HG02852 (cell line): ENCODE measurements around the gene DCLK1.

Source experiments
- ATAC-seq: cut with Tn5 transposase; IDR thresholded peaks from one replicate; pipeline ENCODE4 v1.9.1; 2021; ENCODE audit warnings: mild to moderate bottlenecking, moderate library complexity; ENCODE audit not compliant: unreplicated experiment

Gene DCLK1

GRCh38 chr13:35957241-35957731 lies 173.9 kb downstream of the DCLK1 start:
- ATAC-seq = no peak

- ATAC-seq = no peak
Measured at GRCh38 chr13:35956074-35956473, 175.1 kb downstream of the DCLK1 start.

DNA sequence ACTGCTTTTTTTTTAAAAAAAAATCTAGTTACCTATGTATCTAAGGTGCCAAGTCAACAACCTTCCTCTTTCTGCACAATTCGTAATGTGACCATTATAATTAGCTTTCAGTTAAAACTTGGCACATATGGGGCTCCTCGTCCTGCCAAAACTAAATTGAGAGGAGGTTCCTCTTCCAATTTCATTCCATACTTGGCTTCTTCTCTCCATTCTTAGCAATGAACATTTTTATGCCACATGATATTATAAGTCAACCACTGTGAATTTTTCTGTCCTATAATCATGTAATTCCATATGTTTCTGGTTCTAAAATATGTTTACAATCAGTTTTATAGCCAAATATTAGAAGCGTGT lies 177.0 kb downstream of the DCLK1 start:
- no peak for ATAC-seq

GRCh38 chr13:35953537-35954206 lies 177.5 kb downstream of the DCLK1 start:
- no peak for ATAC-seq

- no peak for ATAC-seq
Measured at GRCh38 chr13:35947315-35947714, 183.9 kb downstream of the DCLK1 start.

DNA sequence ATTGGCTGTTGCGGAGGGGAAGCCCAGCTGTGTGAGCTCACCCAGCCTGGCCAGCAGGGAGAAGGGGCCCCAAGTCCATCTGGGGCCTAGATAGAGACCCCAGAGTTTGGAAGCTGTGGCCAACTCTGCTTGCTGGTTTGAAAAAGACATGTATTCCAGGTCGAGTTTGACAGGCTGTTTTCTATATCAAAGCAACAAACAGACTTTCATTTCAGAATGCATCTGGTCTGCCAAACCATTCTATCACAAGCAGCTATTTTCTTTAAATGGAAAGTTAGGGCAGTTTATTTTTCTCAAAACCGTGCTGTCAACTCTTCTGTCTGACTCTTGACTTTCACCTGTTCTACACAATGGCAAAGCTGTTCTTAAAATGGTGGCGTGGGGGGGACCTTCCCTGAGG lies 185.8 kb downstream of the DCLK1 start:
- no peak for ATAC-seq

DNA sequence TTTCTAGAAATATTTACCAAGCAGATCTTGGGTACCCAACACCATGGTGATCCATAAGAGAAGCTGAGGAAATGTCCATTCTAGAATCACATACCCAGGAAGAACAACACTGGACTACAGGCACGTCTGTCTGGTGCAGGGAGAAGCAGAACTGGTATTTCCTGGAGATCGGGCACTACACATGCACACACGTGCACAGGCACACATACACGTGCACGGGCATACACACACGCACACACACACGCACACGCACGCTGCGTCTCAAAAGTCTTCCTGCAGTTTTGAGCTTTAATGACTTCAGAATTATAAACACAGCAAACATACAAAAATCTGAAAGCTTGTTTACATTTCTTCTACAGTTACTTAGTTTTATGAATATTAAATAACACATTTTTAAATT lies 189.8 kb downstream of the DCLK1 start:
- no peak for ATAC-seq

- no peak for ATAC-seq
Measured at GRCh38 chr13:35940734-35941133, 190.4 kb downstream of the DCLK1 start.

DNA sequence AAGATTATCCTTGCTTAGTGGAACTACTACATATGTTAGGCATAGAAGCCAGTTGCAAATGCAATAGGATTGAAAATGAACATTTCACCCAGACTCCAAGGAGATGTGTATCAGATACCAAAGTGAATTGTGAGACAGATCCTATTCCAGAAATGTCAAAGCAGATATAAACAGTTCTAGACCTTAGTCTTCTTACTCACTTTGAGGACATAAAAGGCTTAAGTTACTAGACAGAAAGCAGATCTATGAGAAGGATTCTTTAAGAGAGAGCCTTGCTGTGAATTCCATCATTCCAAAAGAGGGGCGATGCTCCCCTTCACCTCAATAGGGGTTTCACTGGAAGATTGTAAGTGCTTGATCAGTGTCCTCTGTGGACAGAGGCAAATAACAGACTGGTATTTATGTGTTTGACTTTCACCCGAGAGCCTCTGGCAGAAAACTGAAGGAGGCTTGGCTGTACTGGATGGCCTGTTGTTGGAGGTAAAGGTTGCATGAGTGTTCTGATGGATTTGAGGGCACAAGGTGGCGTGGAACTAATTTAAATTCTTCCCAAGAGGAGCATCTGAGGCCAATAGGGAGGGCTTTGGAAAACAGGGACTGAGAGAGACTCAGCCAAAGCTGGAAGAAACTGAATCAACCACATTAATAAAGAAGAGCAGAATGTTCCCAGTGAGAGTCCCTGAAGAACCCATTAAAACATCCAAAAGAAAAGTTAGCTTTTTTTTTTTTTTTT lies 194.8 kb downstream of the DCLK1 start:
- ATAC-seq = no peak

- ATAC-seq = peak; percentile 85
Measured at GRCh38 chr13:35930665-35931631, 200.2 kb downstream of the DCLK1 start.

GRCh38 chr13:35927567-35928021 lies 203.6 kb downstream of the DCLK1 start:
- no peak for ATAC-seq

DNA sequence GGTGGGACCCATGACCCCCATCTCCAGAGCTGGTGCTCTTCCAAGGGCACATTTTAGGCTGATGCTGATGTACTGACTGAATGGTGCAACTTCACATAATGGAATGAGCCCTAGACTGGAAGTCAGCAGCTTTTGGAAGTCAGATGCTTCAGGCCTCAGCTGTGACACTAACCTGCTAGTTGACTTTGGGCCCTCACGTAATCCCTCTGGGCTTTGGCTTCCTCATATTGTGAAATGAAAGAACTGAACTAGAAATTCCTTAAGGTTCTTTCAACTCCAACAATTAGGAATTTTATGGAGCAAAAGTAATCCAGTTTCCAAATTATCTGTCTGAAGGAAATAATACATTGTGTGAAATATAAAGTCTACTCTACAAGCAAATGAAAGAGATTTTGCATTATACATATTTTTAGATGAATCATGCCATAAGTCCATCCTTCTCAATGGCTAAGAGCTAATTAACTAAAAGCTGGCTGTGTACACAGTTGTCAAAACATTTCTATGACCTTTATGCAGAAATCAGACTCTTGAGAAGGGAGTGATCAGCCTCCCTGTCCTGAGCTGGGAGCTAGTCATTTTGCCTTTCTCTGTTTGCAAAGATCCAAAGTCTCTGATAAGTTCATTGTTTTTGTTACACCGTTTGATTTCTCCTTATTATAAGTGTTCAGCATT lies 204.2 kb downstream of the DCLK1 start:
- ATAC-seq = no peak

- ATAC-seq = no peak
Measured at GRCh38 chr13:35925669-35926068, 205.5 kb downstream of the DCLK1 start.

GRCh38 chr13:35923347-35923746 lies 207.8 kb downstream of the DCLK1 start:
- ATAC-seq = no peak

- ATAC-seq = no peak
Measured at GRCh38 chr13:35920816-35921215, 210.4 kb downstream of the DCLK1 start.

- ATAC-seq = no peak
Measured at GRCh38 chr13:35917942-35918645, 213.1 kb downstream of the DCLK1 start.

GRCh38 chr13:35917252-35917941 lies 213.8 kb downstream of the DCLK1 start:
- no peak for ATAC-seq

- ATAC-seq = no peak
Measured at GRCh38 chr13:35916146-35916545, 215.0 kb downstream of the DCLK1 start.

GRCh38 chr13:35914662-35915061 lies 216.5 kb downstream of the DCLK1 start:
- no peak for ATAC-seq
